Measurements from ENCODE around the gene ADGRA3.

- TF ChIP-seq POLR2A (IDR thresholded peaks at IDR 0.05) (no peak), CTCF (IDR thresholded peaks at IDR 0.05) (no peak), POLR2AphosphoS5 (IDR thresholded peaks at IDR 0.05) (no peak), EP300 (IDR thresholded peaks at IDR 0.05) (peak in 1 of 4 donors; percentile 17)
These were observed 12.7 kb downstream of the ADGRA3 start for GRCh38 chr4:22502895-22503814.

Measured in upper lobe of left lung (tissue), 4 donors.